ENCODE data around the gene NCKAP5. TPM values are rescaled to one million over a fixed set of nuclear protein-coding genes. Genes with fewer than 3 reads are reported as not detected.

The NCKAP5 gene
- total and polyA plus RNA-seq, 8 donors: 0.23 to 1.5 (median 0.44) TPM

GRCh38 chr2:133458280-133458679 lies 110.0 kb downstream of the NCKAP5 start:
- no peaks in the 10 kb centered on the region for H3K4me1 ChIP-seq
- no peak for TF ChIP-seq CTCF (IDR thresholded peaks at IDR 0.05)
- H3K27me3 ChIP-seq: no peaks in the 10 kb centered on the region
- no peak overlapping the region for H3K4me3 ChIP-seq
- intact Hi-C loops (cut with DNase I): no loop called here
- no peak overlapping the region for H3K27ac ChIP-seq
- FAIRE-seq: no peak
- DNase-seq: no peak
- no peaks in the 10 kb centered on the region for H3K9me3 ChIP-seq
- ATAC-seq: no peak
- WGBS, 2 donors: 40 to 42% methylated on average over 3 of the region's 3 CpGs
- no peaks in the 10 kb centered on the region for H3K36me3 ChIP-seq

- no peak overlapping the region for H3K4me3 ChIP-seq
- no peaks in the 10 kb centered on the region for H3K27me3 ChIP-seq
- intact Hi-C loops (cut with DNase I): no loop called here
- H3K36me3 ChIP-seq: no peaks in the 10 kb centered on the region
- no peak for FAIRE-seq
- 57 to 67% methylated on average over 4 of the region's 4 CpGs for WGBS, 2 donors
- ATAC-seq: no peak
- H3K4me1 ChIP-seq: no peaks in the 10 kb centered on the region
- DNase-seq: no peak
- no peak overlapping the region for H3K27ac ChIP-seq
- TF ChIP-seq CTCF (IDR thresholded peaks at IDR 0.05): no peak
- no peaks in the 10 kb centered on the region for H3K9me3 ChIP-seq
Observed at GRCh38 chr2:133457861-133458260, 110.4 kb downstream of the NCKAP5 start.

- ATAC-seq (no peak), FAIRE-seq (no peak), DNase-seq (no peak)
- no peak for TF ChIP-seq CTCF (IDR thresholded peaks at IDR 0.05)
- no peak overlapping the region for H3K4me3 ChIP-seq
- no peaks in the 10 kb centered on the region for H3K9me3 ChIP-seq
- WGBS, 2 donors: 72 to 92% methylated on average over 3 of the region's 3 CpGs
- no peaks in the 10 kb centered on the region for H3K4me1 ChIP-seq
- no peaks in the 10 kb centered on the region for H3K27me3 ChIP-seq
- no peaks in the 10 kb centered on the region for H3K36me3 ChIP-seq
- intact Hi-C loops (cut with DNase I): no loop called here
- no peak overlapping the region for H3K27ac ChIP-seq
Observed at GRCh38 chr2:133456971-133457370, 111.3 kb downstream of the NCKAP5 start.

GRCh38 chr2:133456156-133456555 lies 112.1 kb downstream of the NCKAP5 start:
- DNase-seq (no peak), FAIRE-seq (no peak), ATAC-seq (no peak)
- no peaks in the 10 kb centered on the region for H3K27me3 ChIP-seq
- H3K4me1 ChIP-seq: no peaks in the 10 kb centered on the region
- H3K36me3 ChIP-seq: no peaks in the 10 kb centered on the region
- no peak overlapping the region for H3K27ac ChIP-seq
- no peaks in the 10 kb centered on the region for H3K9me3 ChIP-seq
- intact Hi-C loops (cut with DNase I): no loop called here
- TF ChIP-seq CTCF (IDR thresholded peaks at IDR 0.05): no peak
- no peak overlapping the region for H3K4me3 ChIP-seq
- WGBS, 2 donors: 62% methylated on average over 5 of the region's 5 CpGs

GRCh38 chr2:133453032-133453431 lies 115.2 kb downstream of the NCKAP5 start:
- ATAC-seq (no peak), FAIRE-seq (no peak), DNase-seq (no peak)
- 27 to 31% methylated on average over 1 of the region's 1 CpG for WGBS, 2 donors
- Histone ChIP-seq H3K36me3 (no peaks in the 10 kb centered on the region), H3K27ac (no peak overlapping the region), H3K9me3 (no peaks in the 10 kb centered on the region), H3K27me3 (no peaks in the 10 kb centered on the region), H3K4me1 (no peaks in the 10 kb centered on the region), H3K4me3 (no peak overlapping the region)
- no peak for TF ChIP-seq CTCF (IDR thresholded peaks at IDR 0.05)
- intact Hi-C loops (cut with DNase I): no loop called here

Data from pancreas (tissue), 10 donors.